Limb (tissue), 2 donors: ENCODE data around the gene FER1L5.

Source experiments
- DNase-seq, 2 donors: peaks; one replicate each; pipeline ENCODE4 v3.0.0-alpha.2; 2016; ENCODE audit errors: extremely low spot score in 2 of 2

The FER1L5 gene

GRCh38 chr2:96642564-96643360, at the start of gene FER1L5:
Gene FER1L5, plus strand, starts transcription at chr2:96642764. Its CDS starts 73 bp downstream, at chr2:96642837.
- peak; percentile 64 to 65 for DNase-seq

GRCh38 chr2:96594282-96594681, 48.3 kb upstream of the FER1L5 start:
- DNase-seq = no peak

- no peak for DNase-seq
These were observed 47.8 kb upstream of the FER1L5 start for GRCh38 chr2:96594691-96595152.

GRCh38 chr2:96596596-96596995, 46.0 kb upstream of the FER1L5 start:
- no peak for DNase-seq

- no peak for DNase-seq
These were observed 42.6 kb upstream of the FER1L5 start for GRCh38 chr2:96599941-96600340.

- DNase-seq = no peak
These were observed 40.9 kb upstream of the FER1L5 start for GRCh38 chr2:96601382-96602292.

GRCh38 chr2:96602330-96602823, 40.2 kb upstream of the FER1L5 start:
- no peak for DNase-seq

- no peak for DNase-seq
These were observed 38.5 kb upstream of the FER1L5 start for GRCh38 chr2:96604104-96604503.

- no peak for DNase-seq
These were observed 33.8 kb upstream of the FER1L5 start for GRCh38 chr2:96608469-96609455.

- DNase-seq = no peak
These were observed 26.4 kb upstream of the FER1L5 start for GRCh38 chr2:96616128-96616527.

GRCh38 chr2:96616535-96616934, 26.0 kb upstream of the FER1L5 start:
- DNase-seq = no peak

- no peak for DNase-seq
These were observed 25.6 kb upstream of the FER1L5 start for GRCh38 chr2:96617012-96617411.

- no peak for DNase-seq
These were observed 23.8 kb upstream of the FER1L5 start for GRCh38 chr2:96618596-96619283.

- DNase-seq = no peak
These were observed 20.0 kb upstream of the FER1L5 start for GRCh38 chr2:96622544-96622943.

- no peak for DNase-seq
These were observed 19.4 kb upstream of the FER1L5 start for GRCh38 chr2:96623116-96623515.

- no peak for DNase-seq
These were observed 16.7 kb upstream of the FER1L5 start for GRCh38 chr2:96625571-96626552.

- no peak for DNase-seq
These were observed 16.0 kb upstream of the FER1L5 start for GRCh38 chr2:96626553-96626942.

GRCh38 chr2:96631804-96632435, 10.6 kb upstream of the FER1L5 start:
- no peak for DNase-seq

- no peak for DNase-seq
These were observed 8.9 kb upstream of the FER1L5 start for GRCh38 chr2:96633641-96634040.
